Islet precursor cell (in vitro differentiated cells): ENCODE results near the gene INS.
"Not testable (repeated sequence)": the region's sequence is repeated elsewhere in the genome, so short reads cannot be mapped to it uniquely, and the experiment has no call there.

Experiments
- DNase-seq: peaks from one replicate; pipeline ENCODE4 v3.0.0-alpha.2; 2018

Gene INS

DNA sequence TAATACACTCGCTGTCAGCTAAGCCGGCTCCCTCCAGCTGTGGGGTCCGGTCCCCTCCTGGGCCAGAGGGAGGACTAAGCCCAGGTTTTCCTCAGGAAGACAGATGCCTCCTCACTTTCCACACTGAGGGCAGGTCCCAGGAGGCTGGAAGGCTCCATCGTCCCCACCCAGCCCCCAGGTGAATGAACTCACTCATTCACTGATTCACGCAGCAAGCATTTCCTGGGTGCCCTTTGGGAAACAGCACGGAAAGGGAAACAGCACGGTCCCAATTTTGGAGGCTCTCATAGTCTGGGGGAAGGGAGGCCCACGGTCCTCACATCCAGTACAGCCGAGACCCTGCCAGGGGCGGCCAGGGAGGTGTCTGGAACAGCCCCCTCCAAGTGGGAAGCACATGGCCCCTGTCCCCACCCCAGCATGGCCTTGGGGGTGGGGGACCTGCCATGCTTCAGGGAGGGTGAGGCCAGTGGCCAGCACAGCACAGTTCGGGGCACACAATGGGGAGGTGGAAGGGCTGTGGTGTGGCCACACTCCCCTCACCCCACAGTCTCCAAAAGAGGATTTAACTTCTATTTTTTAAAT is 19.9 kb upstream of the INS start:
- DNase-seq: no peak

DNA sequence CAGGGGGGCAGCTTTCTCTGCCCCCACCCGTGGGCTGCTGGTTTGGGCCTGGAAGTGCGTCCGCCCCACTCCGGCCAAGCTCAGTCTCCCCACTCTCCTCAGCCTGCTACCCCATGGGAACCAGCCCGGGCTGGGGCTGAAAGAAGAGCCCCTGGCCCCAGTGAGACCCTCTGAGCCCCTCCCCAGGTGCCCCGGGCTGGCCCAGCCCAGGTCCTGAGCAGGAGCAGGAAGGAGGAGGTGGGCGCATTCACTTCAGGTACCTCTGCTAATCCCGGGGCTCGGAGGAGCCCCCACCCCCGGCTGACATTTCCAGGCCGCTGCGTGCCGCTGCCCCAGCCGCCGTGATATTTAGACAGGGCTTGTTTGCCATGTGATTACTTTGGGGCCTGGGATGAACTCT is 19.3 kb upstream of the INS start:
- no peak for DNase-seq

DNA sequence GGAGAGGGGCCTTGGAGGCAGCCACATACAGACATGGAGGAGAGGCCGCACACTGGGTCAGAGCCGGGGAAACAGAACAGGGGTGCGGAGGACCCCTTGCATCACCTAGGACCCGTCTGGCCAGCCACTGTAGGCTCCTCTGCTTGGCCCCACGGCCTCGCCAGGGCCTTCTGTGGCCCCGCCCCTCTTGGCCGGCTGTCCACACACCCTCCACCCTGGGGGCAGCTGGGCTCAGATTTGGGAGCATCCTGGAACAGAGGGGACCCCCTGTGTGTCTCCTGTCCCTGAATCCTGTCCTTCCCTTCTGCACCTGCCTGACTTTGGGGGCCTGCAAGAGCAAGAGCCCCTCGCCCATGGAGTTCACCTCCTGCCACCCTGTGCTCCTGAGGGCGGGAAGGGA is 18.5 kb upstream of the INS start:
- no peak for DNase-seq

DNA sequence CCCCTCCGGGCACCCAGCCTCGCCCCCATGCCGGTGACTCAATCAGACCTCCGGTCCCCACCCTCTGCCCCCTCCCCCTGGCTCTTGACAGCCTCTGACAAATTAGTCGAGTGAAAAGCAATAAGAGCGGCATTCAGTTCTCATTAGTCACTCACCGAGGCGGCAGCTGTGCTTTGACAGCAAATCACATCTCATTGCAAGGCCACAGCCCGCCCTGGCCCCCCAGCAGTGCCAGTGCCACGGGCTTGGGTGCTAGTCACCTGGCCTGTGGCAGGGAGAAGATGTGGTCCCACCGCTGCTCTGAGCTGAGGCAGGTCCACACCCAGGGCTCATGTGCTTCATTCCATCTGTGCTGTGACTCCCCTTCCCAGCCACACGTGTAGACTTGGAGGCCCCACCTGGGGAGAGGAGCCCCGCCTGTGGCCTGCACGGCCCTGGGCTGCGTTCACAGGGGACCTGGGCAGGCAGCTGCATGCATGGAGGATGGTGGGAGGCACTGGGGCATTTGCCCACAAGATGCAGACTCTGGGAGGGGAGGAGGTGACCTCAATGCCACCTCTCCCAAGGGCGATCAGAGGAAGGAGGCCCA is 18.0 kb upstream of the INS start:
- peak; percentile 88 for DNase-seq

DNA sequence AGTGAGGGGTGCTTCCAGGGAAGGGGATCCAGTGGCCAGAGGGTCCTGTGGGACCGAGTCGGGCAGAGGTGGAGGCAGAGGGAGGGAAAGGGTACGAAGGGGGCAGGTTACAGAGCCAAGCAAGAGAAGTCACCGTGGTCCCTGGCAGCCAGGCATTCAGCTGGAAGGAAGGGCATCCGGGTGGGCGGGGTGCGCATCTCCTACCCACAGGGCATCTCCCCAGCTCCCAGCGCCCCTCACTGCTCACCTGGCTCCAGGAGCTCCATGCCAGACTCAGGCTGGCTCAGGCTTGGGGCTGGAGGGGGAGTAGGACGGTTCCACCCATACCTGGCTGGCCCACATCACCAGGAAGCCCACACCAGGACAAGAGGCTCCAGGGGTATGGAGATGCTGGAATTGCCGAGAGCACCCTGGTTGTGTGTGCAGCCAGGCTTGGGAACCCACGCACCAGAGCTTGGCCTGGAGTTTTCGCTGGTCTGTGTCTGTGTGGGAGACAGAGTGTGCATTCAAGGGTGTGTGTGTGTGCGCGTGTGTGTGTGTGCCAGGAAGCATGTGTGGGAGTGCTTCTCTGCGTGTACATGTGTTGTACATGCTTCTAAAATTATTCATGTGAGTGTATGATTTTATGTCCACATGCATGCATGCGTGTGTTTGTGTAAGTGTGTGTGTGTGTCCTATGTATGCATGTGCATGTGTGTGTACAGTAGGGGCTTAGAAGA is 17.2 kb upstream of the INS start:
- DNase-seq: not testable (repeated sequence)

DNA sequence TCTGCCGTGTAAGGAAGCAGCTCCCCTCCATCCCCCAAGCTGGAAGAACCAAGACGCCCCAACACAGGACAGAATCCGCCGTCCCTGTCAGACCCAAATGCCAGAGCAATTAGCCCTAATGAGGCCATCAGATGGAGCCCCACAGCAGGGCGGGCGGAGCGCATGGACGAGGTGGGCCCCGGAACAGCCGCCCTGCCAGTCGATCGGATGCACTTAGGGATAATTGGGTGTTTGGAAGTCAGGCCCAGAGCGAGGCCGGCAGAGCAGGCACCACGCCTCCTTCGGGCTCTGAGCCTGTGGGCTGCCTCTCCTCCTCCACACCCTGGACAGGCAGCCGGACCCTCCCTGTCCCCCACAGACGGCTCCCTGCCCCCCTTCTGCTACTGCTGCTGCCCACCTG is 16.1 kb upstream of the INS start:
- DNase-seq: no peak

DNA sequence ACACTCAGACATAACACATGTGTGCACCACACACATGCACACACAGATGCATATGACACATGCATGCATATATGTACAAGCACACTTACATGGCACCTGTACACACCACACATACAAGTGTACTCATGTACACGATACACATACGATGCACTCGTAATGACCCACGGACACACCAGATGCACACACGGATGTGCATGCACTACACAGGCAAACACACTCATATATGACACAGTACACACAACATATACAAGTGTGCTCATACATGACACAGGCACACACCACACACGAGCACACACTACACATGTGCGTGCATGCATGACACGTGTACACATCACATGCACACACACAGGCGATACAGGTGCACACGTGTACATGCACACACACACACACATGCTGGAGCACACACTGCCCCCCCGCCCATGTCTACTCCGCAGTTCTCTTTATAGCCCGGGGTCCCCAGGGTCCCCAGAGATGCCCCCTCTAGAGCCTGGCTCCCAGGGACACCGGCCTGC is 15.4 kb upstream of the INS start:
- DNase-seq: no peak

DNA sequence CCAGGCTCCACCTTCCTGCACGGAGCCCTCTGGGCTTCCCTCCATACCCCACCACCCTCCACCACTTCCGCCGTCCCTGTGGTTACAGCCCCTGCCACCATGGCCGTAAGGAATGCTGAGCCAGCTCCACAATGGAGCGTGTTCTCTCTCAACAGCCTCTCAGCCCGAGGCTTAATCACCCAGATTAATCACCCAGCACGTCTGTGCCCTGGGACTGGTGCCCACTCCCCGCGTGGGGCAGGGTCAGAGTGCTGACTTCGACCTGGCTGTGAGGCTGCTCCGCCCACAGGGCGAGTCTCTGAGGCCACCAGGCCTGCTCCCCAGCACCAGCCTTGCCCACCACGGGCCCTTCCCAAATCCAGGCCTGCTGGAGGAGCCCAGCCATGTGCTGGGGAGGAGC is 14.7 kb upstream of the INS start:
- DNase-seq: no peak

DNA sequence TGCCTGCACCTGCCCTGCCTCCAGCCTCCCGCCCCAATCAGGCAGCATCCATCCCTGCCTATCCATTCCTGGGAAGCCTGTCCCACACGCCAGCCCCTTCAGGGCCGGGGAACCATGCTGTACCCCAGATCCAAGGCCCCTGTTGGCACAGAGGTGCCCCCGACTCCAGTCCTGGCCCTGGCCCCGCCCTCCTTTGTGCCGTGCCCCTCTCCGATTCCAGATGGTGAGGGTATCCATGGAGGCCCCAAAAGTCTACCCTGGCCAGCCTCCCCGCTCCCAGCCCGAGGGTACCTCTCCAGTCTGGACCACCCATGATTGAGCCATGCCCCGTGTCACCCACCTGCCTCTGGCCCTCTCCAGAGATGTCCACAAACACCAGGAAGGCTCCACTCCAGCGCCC is 13.4 kb upstream of the INS start:
- no peak for DNase-seq

DNA sequence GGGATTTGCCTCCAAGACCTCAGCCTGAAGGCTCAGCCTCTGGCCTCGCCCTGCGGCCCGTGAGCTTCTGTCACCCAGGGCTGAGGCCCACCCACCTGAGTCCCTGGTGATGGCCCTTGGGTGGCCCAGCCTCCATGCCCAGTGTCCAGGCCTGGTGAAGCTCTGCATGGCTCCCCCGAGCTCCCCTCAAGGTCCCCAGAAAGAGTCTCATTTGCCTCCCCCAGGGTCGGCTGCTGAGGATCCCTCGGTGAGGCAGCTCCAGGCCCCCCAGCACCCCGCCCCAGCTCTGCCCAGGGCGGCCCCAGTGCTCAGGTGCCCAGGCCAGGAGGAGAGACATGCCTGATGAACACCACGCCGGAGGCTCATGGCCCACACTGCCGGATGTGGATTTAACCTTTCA is 12.8 kb upstream of the INS start:
- no peak for DNase-seq

DNA sequence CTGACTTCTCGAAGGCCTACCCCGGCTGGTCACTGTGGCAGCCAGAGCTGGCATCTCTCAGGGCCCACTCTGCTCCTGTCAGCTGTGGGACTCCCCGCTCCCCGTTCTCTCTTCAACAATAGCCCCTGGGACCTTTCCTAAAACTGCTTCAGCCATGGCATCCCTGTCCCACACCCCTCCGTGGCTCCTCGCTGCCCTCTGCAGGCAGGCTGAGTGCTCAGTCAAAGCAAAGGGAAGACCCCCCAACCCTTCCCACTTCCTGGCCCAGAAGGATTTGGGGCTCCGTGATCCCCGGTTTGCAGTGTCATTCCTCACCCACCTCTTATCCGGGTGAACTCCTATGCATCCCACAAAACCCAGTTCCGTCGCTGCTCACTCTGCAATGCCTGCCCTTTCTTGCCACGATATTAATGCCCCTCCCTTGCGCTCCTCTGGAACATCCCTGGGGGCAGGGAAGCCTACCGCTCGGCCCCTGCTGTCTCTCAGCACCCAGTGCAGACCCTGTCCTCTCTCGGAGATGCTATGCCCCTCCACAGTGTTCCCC is 12.2 kb upstream of the INS start:
- no peak for DNase-seq

DNA sequence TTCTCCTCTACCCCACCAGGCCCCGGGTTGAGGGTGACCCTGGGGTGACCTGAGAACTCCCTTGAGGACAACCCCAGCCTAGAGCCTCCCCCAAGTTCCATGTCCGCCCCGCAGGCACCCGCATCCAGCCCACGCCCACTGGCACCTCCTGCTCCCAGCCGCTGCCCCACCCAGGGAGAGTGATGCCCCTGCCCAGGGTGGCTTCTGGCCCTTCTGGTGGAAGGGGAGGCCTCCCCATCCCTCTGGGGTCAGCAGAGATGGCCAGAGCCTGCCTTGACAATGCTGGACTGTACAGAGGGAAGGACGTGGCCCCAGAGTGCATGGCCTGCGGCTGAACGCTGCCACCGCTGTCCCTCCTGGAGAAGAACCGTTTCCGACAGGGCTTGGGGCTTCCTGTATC is 11.7 kb upstream of the INS start:
- no peak for DNase-seq

DNA sequence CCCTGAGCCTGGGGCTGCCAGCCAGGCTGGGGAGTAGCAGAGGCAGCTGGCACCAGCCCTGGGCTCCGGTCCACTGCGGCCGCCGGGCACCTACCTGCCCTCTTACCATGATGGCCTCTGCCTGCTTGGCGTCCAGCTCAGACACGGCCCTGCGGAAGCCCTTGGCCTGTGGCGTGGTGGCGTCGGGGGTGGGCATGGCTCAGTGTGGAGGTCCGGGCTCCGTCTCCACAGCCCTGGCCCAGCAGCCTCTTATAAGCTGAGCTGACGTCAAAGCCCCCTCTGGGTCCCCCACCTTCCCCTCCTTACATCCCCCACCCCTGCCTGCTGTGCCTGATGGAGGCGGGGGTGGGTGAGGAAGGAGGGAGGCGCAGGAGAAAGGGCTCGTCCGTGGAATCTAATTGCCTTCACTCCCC is 10.6 kb upstream of the INS start, which contains the start of gene TH:
Gene TH, minus strand, starts transcription at position 225 of the 413 bp plus-strand sequence. Its CDS starts 29 bp downstream, at position 196.
- no peak for DNase-seq

DNA sequence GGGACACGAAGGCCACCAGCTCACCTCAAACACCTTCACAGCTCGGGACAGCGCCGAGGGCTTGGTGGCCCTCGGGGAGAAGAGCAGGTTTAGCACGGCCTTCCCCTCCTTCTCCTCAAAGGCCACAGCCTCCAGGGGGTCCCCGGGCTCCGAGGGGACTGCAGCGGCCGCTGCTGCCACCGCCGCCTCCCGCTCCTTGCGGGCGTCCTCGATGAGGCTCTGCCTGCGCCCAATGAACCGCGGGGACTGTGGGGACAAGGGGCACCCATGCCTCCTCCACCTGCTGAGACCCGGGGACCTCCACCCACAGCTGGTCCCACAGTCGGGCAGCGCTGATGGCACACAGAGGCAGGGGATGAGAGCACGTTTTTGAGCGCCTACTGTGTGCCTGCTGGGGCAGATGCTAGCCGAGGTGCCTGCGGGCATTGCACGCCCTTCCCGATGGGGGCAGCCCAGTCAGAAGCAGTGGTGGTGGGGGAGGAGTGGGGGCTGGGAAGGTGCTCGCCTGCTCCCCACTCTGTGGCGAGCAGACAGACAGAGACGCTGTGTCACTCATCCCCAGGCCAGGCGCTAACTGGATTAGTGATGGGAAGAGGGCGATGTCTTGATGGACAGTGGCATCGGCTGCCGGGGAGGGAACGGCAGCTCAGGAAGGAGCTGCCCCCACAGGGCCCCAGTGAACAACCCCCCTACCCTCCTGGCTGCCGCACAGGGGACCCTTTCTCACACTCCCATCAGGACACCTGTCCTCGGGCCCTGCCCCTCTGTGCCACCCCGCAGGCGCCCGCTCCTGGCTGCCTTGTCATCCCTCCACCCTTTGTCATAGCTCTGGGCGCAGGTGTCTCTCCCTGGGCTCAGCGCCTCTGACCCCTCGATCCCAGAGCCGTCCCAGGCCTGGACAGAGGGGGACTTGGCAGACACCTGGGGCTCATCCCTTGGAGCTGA is 8.9 kb upstream of the INS start:
- no peak for DNase-seq

DNA sequence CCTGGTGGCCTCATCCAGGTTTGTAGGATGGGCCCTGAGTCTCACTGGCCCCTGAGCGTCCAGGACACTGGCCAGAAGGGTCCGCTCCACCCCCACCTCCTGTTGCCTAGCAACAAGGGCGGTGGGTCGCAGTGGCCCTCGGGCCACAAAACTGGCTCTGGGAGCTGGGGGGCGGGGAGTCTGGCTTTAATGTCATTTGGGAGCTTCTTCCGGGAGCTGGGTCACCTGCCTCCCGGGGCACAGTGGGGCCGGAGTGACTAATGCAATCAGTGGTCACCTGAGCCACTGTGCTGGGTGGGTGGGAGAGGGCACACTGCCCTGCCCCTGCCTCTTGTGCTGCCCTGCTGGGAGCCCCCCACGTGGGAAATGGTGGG is 8.0 kb upstream of the INS start:
- no peak for DNase-seq

DNA sequence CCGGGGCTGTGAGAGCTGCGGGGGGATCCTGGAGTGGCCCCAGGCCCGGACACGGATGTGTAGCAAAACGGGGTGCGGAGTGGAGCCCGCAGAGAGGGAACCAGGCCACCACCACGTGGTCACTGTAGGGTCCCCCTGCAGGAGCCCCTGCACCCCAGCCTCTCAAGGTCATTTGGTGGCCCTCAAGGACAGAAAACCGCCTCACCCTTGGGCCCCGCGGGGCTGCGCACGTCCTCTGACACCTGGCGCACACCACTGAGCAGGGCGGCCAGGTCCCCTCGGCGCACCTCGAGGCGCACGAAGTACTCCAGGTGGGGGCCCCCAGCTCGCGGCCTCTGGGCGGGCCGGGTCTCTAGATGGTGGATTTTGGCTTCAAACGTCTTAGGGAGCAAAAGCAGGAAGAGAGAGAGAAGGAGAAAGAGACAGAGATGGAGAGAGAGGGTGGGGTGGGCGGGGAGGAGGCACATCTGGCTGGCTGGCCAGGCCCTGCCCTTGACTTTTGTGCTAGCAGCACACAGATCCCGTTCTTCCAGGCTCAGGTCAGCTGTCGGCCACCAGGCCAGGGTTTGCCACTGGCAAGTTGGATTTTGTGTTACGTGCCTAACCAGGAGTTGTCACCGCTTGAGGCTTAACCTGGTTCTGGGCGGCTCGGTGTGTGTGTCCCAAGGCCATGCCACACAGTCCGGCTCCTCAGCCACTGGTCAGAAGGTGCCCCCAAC is 7.4 kb upstream of the INS start:
- no peak for DNase-seq

DNA sequence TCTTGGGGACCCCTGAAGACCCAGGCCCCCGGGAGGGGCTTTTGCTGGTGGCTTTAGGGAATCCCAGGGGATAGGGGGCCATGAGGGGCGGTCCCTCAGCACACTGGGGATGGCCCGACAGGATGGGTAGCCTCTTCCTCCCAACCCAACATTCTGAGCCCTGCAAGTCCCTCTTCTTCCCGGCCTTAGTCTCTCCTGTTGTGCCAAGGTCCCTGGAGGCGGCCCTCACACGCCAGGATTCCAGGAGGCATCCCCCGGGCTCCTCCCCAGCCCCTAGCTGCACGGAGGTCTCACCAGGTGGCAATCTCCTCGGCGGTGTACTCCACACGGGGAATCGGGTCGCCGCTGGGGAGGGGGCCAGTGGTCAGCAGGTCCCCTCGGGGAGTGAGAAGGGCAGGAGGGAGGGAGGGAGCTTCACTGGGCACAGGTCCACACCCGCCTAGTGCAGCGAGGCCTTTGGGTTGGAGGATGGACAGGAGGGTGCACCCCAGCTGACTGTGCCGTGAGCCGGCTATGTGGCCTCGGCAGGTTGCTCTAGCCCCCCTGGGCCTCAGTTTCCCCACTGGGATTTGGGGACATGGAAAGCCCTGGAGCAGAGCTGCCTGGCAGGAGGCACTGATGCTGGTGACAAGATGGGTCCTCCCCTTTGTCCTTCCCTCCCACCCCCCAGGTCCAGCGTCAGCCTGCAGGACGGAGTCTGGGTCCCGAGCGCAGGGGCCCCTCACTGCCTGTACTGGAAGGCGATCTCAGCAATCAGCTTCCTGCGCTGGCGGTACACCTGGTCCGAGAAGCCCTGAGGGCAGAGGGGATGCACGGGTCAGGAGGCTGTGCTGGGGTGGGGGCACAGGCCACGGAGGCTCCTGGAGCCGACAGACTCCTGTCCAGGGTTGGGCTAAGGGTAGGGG is 6.4 kb upstream of the INS start:
- DNase-seq: no peak

DNA sequence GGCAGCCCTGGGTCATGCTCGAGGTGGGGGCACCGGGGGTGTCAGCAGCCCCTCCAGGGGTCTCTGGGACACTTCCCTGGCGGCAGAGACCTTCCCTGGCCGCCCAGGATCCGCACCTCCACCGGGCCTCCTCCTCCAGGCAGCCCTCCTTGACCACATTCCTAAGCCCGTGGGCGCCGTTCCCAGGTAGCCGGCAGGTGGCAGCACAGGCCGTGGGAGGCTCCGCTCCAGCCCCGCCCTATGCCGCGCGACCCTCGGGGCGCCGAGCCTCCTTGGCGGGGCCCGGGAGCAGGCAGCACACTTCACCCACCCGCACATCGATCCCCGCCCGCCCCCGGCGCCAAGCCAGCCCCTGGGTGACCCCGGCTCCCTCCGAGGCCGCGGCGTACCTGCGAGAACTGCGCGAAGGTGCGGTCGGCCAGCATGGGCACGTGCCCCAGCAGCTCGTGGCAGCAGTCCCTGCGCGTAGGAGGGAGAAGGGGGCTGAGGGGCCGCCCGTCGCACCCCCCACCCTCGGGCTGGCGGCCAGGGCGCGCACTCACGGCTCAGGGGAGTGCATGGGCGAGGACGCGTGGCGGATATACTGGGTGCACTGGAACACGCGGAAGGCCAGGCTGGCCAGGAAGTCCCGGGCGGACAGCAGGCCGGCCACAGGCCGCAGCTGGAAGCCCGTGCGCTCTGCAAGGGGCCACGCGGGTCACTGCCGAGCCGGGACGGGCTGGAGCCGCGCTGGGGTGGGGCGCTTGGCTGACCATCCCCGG is 5.3 kb upstream of the INS start:
- no peak for DNase-seq

DNA sequence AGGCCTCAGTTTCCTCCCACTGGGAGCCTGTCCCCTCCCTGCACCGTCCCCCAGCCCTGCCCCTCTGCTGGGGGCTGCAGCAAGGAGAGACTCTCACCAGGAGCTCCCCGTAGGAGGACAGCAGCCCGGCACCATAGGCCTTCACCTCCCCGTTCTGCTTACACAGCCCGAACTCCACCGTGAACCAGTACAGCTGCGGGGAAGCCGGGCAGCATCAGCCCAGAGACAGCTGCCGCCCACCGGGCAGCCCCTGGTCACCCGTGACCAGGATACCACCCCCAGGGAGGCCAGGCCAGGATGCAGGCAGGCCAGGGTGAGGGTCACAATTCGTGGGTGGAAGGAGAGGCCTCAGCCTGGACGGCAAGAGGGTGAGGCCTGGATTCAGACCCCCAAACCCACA is 4.6 kb upstream of the INS start:
- no peak for DNase-seq

DNA sequence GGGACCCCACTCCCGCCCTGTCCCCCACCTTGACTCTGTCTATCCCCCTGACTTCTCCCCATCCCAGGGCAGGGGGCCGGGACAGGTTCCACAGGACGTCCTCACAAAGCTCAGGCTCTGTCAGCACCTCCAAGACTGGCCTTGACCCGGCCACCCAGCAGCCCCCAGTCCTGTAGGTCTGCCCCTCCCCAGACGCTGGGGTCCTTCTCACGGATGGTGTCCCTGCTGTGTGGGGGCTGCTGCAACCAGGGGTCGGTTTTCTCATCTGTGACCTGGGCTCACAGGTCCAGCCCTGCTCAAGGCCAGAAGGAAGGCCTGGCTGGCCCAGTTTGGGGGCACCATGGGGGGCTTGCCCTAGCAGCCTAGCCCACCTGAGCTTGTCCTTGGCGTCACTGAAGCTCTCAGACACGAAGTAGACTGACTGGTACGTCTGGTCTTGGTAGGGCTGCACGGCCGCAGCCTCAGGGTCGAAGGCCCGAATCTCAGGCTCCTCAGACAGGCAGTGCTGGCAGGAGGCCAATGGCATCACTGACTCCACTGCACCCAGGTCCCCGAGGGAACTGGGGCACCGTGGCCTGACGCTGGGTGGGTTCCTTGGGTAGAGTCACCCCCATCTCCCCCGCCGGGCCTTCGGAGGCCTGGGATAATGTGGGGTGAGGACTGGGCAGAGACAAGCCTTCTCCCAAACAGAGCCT is 4.0 kb upstream of the INS start:
- no peak for DNase-seq
